GM23338 (cell line): ENCODE data around the gene GZF1. TPM values are rescaled to one million over a fixed set of nuclear protein-coding genes. Genes with fewer than 3 reads are reported as not detected.
A peak's percentile ranks its signal among the peaks of the same experiment; 100 is the strongest.
"Not testable (repeated sequence)": the region's sequence is repeated elsewhere in the genome, so short reads cannot be mapped to it uniquely, and the experiment has no call there.

Experiments
- ATAC-seq: fragments of 200-7000 bp; cut with Tn5 transposase; 3 replicates; pipeline ENCODE4 v1.9.1; 2020
- DNase-seq: peaks from one replicate; pipeline ENCODE4 v3.0.0-alpha.2; 2015; ENCODE audit warnings: low spot score
- H2AFZ ChIP-seq: fragments of 200-600 bp; sonication (generic); 2 replicates; pipeline ENCODE4 v1.8.0; 2016; ENCODE audit warnings: antibody characterized with exemption, mild to moderate bottlenecking, moderate library complexity
- H3F3A ChIP-seq: fragments of 200-600 bp; sonication (generic); replicated peaks from 2 replicates; pipeline ENCODE4 v1.8.0; 2017; ENCODE audit warnings: antibody characterized with exemption, mixed run types, low read depth
- H3K27ac ChIP-seq: fragments of 200-600 bp; sonication (generic); 2 replicates; pipeline ENCODE4 v1.6.1; 2016; ENCODE audit warnings: low read depth
- H3K27me3 ChIP-seq: fragments of 200-600 bp; sonication (generic); 2 replicates; pipeline ENCODE4 v1.8.0; 2016; ENCODE audit warnings: mild to moderate bottlenecking, mixed run types, moderate library complexity; ENCODE audit not compliant: insufficient read depth
- H3K36me3 ChIP-seq: fragments of 200-600 bp; sonication (generic); 2 replicates; pipeline ENCODE4 v1.8.0; 2016; ENCODE audit warnings: mild to moderate bottlenecking; ENCODE audit not compliant: insufficient read depth
- H3K4me1 ChIP-seq: fragments of 200-600 bp; sonication (generic); 2 replicates; pipeline ENCODE4 v1.8.0; 2016; ENCODE audit warnings: mild to moderate bottlenecking, moderate library complexity; ENCODE audit not compliant: insufficient read depth
- H3K4me2 ChIP-seq: fragments of 200-600 bp; sonication (generic); 2 replicates; pipeline ENCODE4 v1.7.1; 2017; ENCODE audit warnings: mixed run types
- H3K4me3 ChIP-seq: fragments of 200-600 bp; sonication (generic); 2 replicates; pipeline ENCODE4 v1.6.1; 2016; ENCODE audit warnings: mixed run types
- H3K79me2 ChIP-seq: fragments of 200-600 bp; sonication (generic); replicated peaks from 2 replicates; pipeline ENCODE4 v1.8.0; 2017; ENCODE audit warnings: mild to moderate bottlenecking; ENCODE audit not compliant: insufficient read depth
- H3K9me2 ChIP-seq: fragments of 200-600 bp; sonication (generic); 2 replicates; pipeline ENCODE4 v1.8.0; 2017; ENCODE audit not compliant: insufficient read depth
- H4K20me1 ChIP-seq: fragments of 200-600 bp; sonication (generic); replicated peaks from 2 replicates; pipeline ENCODE4 v1.8.0; 2017; ENCODE audit warnings: mild to moderate bottlenecking; ENCODE audit not compliant: insufficient read depth
- H3K27ac Mint-ChIP-seq: 2 replicates; pipeline ENCODE4 v1.8.0; 2020; ENCODE audit warnings: inconsistent platforms, mild to moderate bottlenecking, moderate library complexity, mixed read lengths
- H3K27me3 Mint-ChIP-seq: 3 replicates; pipeline ENCODE4 v1.8.0; 2022; ENCODE audit warnings: low read depth, mild to moderate bottlenecking, moderate library complexity, mixed read lengths, inconsistent platforms; ENCODE audit not compliant: insufficient read depth, poor library complexity
- H3K36me3 Mint-ChIP-seq: 3 replicates; pipeline ENCODE4 v1.8.0; 2021; ENCODE audit warnings: low read depth, mild to moderate bottlenecking, inconsistent platforms, moderate library complexity, mixed read lengths
- H3K4me1 Mint-ChIP-seq: 3 replicates; pipeline ENCODE4 v1.8.0; 2020; ENCODE audit warnings: mild to moderate bottlenecking, inconsistent platforms, mixed read lengths
- H3K4me3 Mint-ChIP-seq: 3 replicates; pipeline ENCODE4 v1.8.0; 2021; ENCODE audit warnings: moderate library complexity, mild to moderate bottlenecking, inconsistent platforms, mixed read lengths
- H3K9me3 Mint-ChIP-seq: 3 replicates; pipeline ENCODE4 v1.8.0; 2020; ENCODE audit warnings: moderate library complexity, mild to moderate bottlenecking, inconsistent platforms, mixed read lengths
- CREB1 ChIP-seq: fragments of 250-450 bp; sonication (Bioruptor Pico); IDR thresholded peaks from 2 replicates; pipeline ENCODE4 v1.5.0; 2020; ENCODE audit warnings: low read depth, mild to moderate bottlenecking, moderate library complexity
- EZH2 ChIP-seq: fragments of 200-600 bp; sonication (generic); IDR thresholded peaks from one replicate; pipeline ENCODE4 v1.8.0; 2017; ENCODE audit warnings: antibody characterized with exemption, mild to moderate bottlenecking, low read depth; ENCODE audit not compliant: unreplicated experiment
- NANOG ChIP-seq: IDR thresholded peaks from 2 replicates; pipeline ENCODE4 v1.6.1; 2016; ENCODE audit warnings: antibody characterized with exemption, borderline replicate concordance
- STAT1 ChIP-seq: IDR thresholded peaks from one replicate; pipeline ENCODE4 v1.6.1; 2016; ENCODE audit warnings: antibody characterized with exemption; ENCODE audit not compliant: unreplicated experiment
- ZNF114 ChIP-seq: fragments of 250-450 bp; sonication (Bioruptor Pico); IDR thresholded peaks from 2 replicates; pipeline ENCODE4 v1.5.0; 2020; ENCODE audit warnings: mild to moderate bottlenecking, moderate library complexity
- ZNF331 ChIP-seq: fragments of 250-450 bp; sonication (Bioruptor Pico); IDR thresholded peaks from 2 replicates; pipeline ENCODE4 v1.5.0; 2020; ENCODE audit warnings: low read depth, mild to moderate bottlenecking, moderate library complexity
- ZNF462 ChIP-seq: fragments of 250-450 bp; sonication (Bioruptor Pico); IDR thresholded peaks from 2 replicates; pipeline ENCODE4 v1.5.0; 2020; ENCODE audit warnings: mild to moderate bottlenecking, moderate library complexity
- polyA plus RNA-seq: library from polyadenylated mRNA; unstranded; fragments of >200 nt; fragmentation: Nextera tagmentation; extraction: Ambion mirVana; gene quantifications from 2 replicates; pipeline ENCODE4 v1.2.1, GENCODE V29; 2016
- total RNA-seq: library from RNA; depleted of rRNA; stranded (reverse); fragments of >200 nt; shearing (Covaris generic); gene quantifications from 2 replicates; pipeline ENCODE4 v1.2.3, GENCODE V29; 2014
- TF ChIP-seq, protein P1 (sequence below): IDR thresholded peaks from one replicate; pipeline ENCODE4 v1.6.1; 2018; ENCODE audit warnings: antibody characterized with exemption; ENCODE audit not compliant: unreplicated experiment

The GZF1 gene
- total and polyA plus RNA-seq, 2 experiments from 2014 or later, result 4.2 to 15.7 TPM

GRCh38 chr20:23347791-23348190 lies 14.2 kb upstream of the GZF1 start (continued):
- TF ChIP-seq, protein P1, sequence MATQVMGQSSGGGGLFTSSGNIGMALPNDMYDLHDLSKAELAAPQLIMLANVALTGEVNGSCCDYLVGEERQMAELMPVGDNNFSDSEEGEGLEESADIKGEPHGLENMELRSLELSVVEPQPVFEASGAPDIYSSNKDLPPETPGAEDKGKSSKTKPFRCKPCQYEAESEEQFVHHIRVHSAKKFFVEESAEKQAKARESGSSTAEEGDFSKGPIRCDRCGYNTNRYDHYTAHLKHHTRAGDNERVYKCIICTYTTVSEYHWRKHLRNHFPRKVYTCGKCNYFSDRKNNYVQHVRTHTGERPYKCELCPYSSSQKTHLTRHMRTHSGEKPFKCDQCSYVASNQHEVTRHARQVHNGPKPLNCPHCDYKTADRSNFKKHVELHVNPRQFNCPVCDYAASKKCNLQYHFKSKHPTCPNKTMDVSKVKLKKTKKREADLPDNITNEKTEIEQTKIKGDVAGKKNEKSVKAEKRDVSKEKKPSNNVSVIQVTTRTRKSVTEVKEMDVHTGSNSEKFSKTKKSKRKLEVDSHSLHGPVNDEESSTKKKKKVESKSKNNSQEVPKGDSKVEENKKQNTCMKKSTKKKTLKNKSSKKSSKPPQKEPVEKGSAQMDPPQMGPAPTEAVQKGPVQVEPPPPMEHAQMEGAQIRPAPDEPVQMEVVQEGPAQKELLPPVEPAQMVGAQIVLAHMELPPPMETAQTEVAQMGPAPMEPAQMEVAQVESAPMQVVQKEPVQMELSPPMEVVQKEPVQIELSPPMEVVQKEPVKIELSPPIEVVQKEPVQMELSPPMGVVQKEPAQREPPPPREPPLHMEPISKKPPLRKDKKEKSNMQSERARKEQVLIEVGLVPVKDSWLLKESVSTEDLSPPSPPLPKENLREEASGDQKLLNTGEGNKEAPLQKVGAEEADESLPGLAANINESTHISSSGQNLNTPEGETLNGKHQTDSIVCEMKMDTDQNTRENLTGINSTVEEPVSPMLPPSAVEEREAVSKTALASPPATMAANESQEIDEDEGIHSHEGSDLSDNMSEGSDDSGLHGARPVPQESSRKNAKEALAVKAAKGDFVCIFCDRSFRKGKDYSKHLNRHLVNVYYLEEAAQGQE, result no peak
- TF ChIP-seq CREB1, result no peak
- TF ChIP-seq STAT1, result no peak
- TF ChIP-seq ZNF114, result no peak
- TF ChIP-seq EZH2, result no peak
- TF ChIP-seq ZNF331, result no peak
- TF ChIP-seq NANOG, result no peak

DNA sequence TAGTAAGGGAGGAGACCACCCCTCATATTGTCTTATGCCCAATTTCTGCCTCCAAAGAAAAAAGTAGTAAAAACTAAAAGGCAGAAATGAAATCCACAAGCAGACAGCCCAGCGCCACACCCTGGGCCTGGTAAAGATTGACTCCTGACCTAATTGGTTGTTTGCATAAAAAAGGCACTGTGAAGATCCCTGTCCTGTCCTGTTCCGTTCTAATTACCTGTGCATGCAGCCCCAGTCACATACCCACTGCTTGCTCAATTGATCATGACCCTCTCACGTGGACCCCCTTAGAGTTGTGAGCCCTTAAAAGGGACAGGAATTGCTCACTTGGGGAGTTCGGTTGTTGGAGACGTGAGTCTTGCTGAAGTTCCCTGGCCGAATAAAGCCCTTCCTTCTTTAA lies 13.5 kb upstream of the GZF1 start:
- not testable (repeated sequence) for H3K27ac Mint-ChIP-seq, H3K27me3 ChIP-seq, H3K9me3 Mint-ChIP-seq, H3K9me2 ChIP-seq, DNase-seq, H3K36me3 Mint-ChIP-seq, ATAC-seq, H3K4me3 ChIP-seq, H3K27ac ChIP-seq, H3F3A ChIP-seq, H3K36me3 ChIP-seq
- H2AFZ ChIP-seq, result peak overlapping the region; percentile 32
- H3K27me3 Mint-ChIP-seq, result peaks cover 14% of the 10 kb centered on the region
- H4K20me1 ChIP-seq, result peaks cover 12% of the 10 kb centered on the region; the same call in 1 of the 2 replicates
- H3K4me1 ChIP-seq, result peaks cover 20% of the 10 kb centered on the region
- peaks cover 22% of the 10 kb centered on the region for H3K4me1 Mint-ChIP-seq
- peaks cover 28% of the 10 kb centered on the region for H3K79me2 ChIP-seq
- peak overlapping the region; percentile 56 for H3K4me3 Mint-ChIP-seq
- peak overlapping the region; percentile 77 for H3K4me2 ChIP-seq

GRCh38 chr20:23349338-23350195 lies 12.4 kb upstream of the GZF1 start:
- DNase-seq (peak; percentile 79), ATAC-seq (peak; percentile 58)
- Histone ChIP-seq H4K20me1 (peaks cover 15% of the 10 kb centered on the region; the same call in 1 of the 2 replicates), H3K36me3 (peaks cover 1% of the 10 kb centered on the region; the same call in 1 of the 2 replicates), H3K9me2 (no peaks in the 10 kb centered on the region), H3F3A (peaks cover 3% of the 10 kb centered on the region; the same call in 1 of the 2 replicates), H3K4me2 (peak overlapping the region; percentile 77), H3K27ac (peak overlapping the region; percentile 96), H3K27me3 (no peaks in the 10 kb centered on the region), H3K4me3 (peak overlapping the region; percentile 95), H3K79me2 (peaks cover 32% of the 10 kb centered on the region), H3K4me1 (peaks cover 20% of the 10 kb centered on the region), H2AFZ (peak overlapping the region; percentile 92)
- peaks cover 22% of the 10 kb centered on the region for H3K4me1 Mint-ChIP-seq
- H3K36me3 Mint-ChIP-seq, result peaks cover 9% of the 10 kb centered on the region; the same call in 2 of the 3 replicates
- H3K9me3 Mint-ChIP-seq, result no peaks in the 10 kb centered on the region
- H3K27me3 Mint-ChIP-seq, result peaks cover 14% of the 10 kb centered on the region
- H3K27ac Mint-ChIP-seq, result peak overlapping the region; percentile 98
- peak overlapping the region; percentile 78 for H3K4me3 Mint-ChIP-seq
- TF ChIP-seq STAT1 (no peak), ZNF462 (CRISPR knock-in tag) (no peak), ZNF114 (no peak)
